ENCODE results near the gene IQCK.

IQCK gene

GRCh38 chr16:19804538-19805323, 86.7 kb downstream of the IQCK start:
- no peaks in the 10 kb centered on the region for H4K20me1 ChIP-seq (ENCODE audit: insufficient read depth, low read length)
- H3K27me3 ChIP-seq (ENCODE audit: low read depth, low read length), result no peaks in the 10 kb centered on the region
- no peak overlapping the region for H3K27ac ChIP-seq (ENCODE audit: low read length)
- H3K4me2 ChIP-seq (ENCODE audit: low read length), result peak overlapping the region; percentile 8; the same call in 1 of the 2 replicates
- peaks cover 16% of the 10 kb centered on the region for H3K9me3 ChIP-seq (ENCODE audit: insufficient read depth, low read length)
- peaks cover 18% of the 10 kb centered on the region for H3K36me3 ChIP-seq (replicated peaks; ENCODE audit: low read depth, low read length)
- H3K79me2 ChIP-seq (ENCODE audit: low read length), result no peaks in the 10 kb centered on the region
- H3K4me3 ChIP-seq (ENCODE audit: low read length), result no peak overlapping the region
- H3K9ac ChIP-seq (ENCODE audit: low read length), result no peak overlapping the region
- H3K4me1 ChIP-seq (ENCODE audit: low read length), result peaks cover 37% of the 10 kb centered on the region
- TF ChIP-seq EZH2phosphoT487 (IDR thresholded peaks at IDR 0.05; ENCODE audit: low read depth), result no peak
- no peak for TF ChIP-seq CTCF (IDR thresholded peaks at IDR 0.05; ENCODE audit: low read depth, low read length)
- H2AFZ ChIP-seq (ENCODE audit: low read depth, low read length), result no peak overlapping the region

DNA sequence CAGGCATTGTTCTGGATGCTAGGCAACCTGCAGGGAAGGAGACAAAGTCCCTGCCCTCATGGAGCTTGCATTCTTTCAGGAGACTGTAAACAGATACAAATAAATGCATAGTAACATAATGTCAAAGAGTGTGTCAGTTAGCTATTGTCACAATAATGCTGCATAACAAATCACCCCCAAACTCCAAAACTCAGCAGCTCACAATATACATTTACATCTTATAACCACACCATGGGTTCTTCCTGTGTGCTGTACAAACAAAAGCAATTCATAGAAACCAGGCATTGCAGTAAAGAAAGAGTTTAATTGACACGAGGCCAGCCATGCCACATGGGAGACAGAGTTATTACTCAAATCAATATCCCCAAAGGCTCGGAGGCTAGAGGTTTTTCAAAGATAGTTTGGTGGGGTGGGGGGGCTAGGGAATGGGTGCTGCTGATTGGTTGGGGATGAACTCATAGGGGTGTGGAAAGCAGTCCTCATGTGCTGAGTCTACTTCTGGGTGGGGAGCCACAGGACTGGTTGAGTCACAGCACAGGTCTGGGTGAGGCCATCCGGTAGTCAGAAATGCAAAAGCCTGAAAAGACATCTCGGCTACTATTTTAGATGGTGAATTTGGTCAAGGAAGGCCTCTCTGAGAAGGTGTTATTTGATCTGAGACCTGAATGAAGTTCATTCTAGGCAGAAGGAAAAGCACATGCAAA, 87.5 kb downstream of the IQCK start:
- Histone ChIP-seq H4K20me1 (ENCODE audit: insufficient read depth, low read length) (no peaks in the 10 kb centered on the region), H3K9ac (ENCODE audit: low read length) (no peak overlapping the region), H3K79me2 (ENCODE audit: low read length) (no peaks in the 10 kb centered on the region), H3K9me3 (ENCODE audit: insufficient read depth, low read length) (peaks cover 16% of the 10 kb centered on the region), H3K4me2 (ENCODE audit: low read length) (no peak overlapping the region), H3K4me1 (ENCODE audit: low read length) (peaks cover 46% of the 10 kb centered on the region), H3K27me3 (ENCODE audit: low read depth, low read length) (no peaks in the 10 kb centered on the region), H3K36me3 (replicated peaks; ENCODE audit: low read depth, low read length) (peaks cover 18% of the 10 kb centered on the region), H3K4me3 (ENCODE audit: low read length) (no peak overlapping the region), H2AFZ (ENCODE audit: low read depth, low read length) (no peak overlapping the region), H3K27ac (ENCODE audit: low read length) (no peak overlapping the region)
- TF ChIP-seq CTCF (IDR thresholded peaks at IDR 0.05; ENCODE audit: low read depth, low read length) (no peak), EZH2phosphoT487 (IDR thresholded peaks at IDR 0.05; ENCODE audit: low read depth) (no peak)

DNA sequence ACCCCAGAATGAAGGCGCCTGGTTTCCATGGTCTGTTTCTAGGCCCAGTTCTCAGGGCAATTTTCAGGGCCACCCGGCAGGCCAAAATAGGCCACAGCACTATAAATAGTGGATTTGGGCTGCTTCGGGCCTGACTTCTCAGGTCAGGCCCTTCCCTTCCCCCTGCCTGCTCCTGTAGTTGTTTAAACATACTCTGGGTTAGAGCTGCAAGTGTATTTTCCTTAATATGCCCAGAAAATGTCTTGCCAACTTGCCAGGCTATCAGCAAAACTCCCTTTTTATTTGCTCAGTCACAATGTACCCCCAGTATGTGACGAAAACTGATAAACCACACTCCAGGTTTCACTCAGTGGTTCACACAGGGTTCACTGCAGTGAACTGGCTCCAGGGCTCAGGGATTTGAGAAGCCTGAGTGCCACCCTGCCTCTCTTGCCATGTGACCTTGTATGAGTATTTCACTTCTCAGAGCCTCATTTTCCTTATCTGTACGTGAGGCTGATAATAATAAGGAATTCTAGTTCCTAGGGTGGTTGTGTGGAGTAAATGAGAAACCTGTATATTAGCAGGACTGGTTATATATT, 90.1 kb downstream of the IQCK start:
- no peaks in the 10 kb centered on the region for H3K27me3 ChIP-seq (ENCODE audit: low read depth, low read length)
- peak overlapping the region; percentile 60 for H3K4me2 ChIP-seq (ENCODE audit: low read length)
- peaks cover 20% of the 10 kb centered on the region for H3K9me3 ChIP-seq (ENCODE audit: insufficient read depth, low read length)
- H3K27ac ChIP-seq (ENCODE audit: low read length), result peak overlapping the region; percentile 99
- no peak overlapping the region; the same call in 1 of the 2 replicates for H2AFZ ChIP-seq (ENCODE audit: low read depth, low read length)
- H4K20me1 ChIP-seq (ENCODE audit: insufficient read depth, low read length), result no peaks in the 10 kb centered on the region
- peak overlapping the region; percentile 16; the same call in 1 of the 2 replicates for H3K4me3 ChIP-seq (ENCODE audit: low read length)
- H3K9ac ChIP-seq (ENCODE audit: low read length), result peak overlapping the region; percentile 51
- TF ChIP-seq EZH2phosphoT487 (IDR thresholded peaks at IDR 0.05; ENCODE audit: low read depth) (no peak), CTCF (IDR thresholded peaks at IDR 0.05; ENCODE audit: low read depth, low read length) (no peak)
- H3K79me2 ChIP-seq (ENCODE audit: low read length), result no peaks in the 10 kb centered on the region
- peaks cover 23% of the 10 kb centered on the region for H3K36me3 ChIP-seq (replicated peaks; ENCODE audit: low read depth, low read length)
- H3K4me1 ChIP-seq (ENCODE audit: low read length), result peaks cover 65% of the 10 kb centered on the region

DNA sequence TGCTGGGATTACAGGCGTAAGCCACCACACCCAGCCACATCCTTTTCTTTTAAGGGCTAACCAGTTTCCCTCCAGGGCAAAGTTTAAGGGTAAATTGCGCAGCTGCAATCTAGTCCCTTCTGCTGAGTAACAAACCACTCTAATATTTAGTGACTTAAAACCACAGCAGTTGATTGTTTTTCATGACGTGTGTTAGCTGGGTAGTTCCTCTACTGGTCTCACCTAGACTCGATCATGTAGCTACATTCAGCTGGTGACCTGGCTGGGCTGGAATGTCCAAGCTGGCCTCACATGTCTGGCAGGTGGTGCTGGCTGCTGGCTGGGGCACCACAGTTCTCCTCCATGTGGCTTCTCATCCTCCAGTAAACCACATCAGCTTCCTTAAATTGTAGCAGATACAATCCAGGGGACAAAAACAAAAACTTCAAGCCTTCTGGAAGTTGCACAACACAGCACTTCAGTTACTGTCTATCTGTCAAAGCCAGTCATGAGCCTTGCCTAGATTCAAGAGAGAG, 91.1 kb downstream of the IQCK start:
- Histone ChIP-seq H2AFZ (ENCODE audit: low read depth, low read length) (no peak overlapping the region; the same call in 1 of the 2 replicates), H3K79me2 (ENCODE audit: low read length) (no peaks in the 10 kb centered on the region), H3K36me3 (replicated peaks; ENCODE audit: low read depth, low read length) (peaks cover 29% of the 10 kb centered on the region), H3K27ac (ENCODE audit: low read length) (peak overlapping the region; percentile 99), H3K9me3 (ENCODE audit: insufficient read depth, low read length) (peaks cover 24% of the 10 kb centered on the region), H3K4me2 (ENCODE audit: low read length) (peak overlapping the region; percentile 60), H3K27me3 (ENCODE audit: low read depth, low read length) (no peaks in the 10 kb centered on the region), H3K4me1 (ENCODE audit: low read length) (peaks cover 65% of the 10 kb centered on the region), H3K9ac (ENCODE audit: low read length) (peak overlapping the region; percentile 25; the same call in 1 of the 2 replicates), H4K20me1 (ENCODE audit: insufficient read depth, low read length) (no peaks in the 10 kb centered on the region), H3K4me3 (ENCODE audit: low read length) (no peak overlapping the region)
- TF ChIP-seq CTCF (IDR thresholded peaks at IDR 0.05; ENCODE audit: low read depth, low read length) (no peak), EZH2phosphoT487 (IDR thresholded peaks at IDR 0.05; ENCODE audit: low read depth) (no peak)
